Osteoblast (primary cell): Measurements from ENCODE around the gene LRBA. TPM values are rescaled to one million over a fixed set of nuclear protein-coding genes. Genes with fewer than 3 reads are reported as not detected.

Experiments
- DNase-seq: peaks from one replicate; pipeline ENCODE4 v3.0.0; 2011; ENCODE audit warnings: low spot score, mixed read lengths; ENCODE audit not compliant: insufficient read length; ENCODE audit errors: missing footprints
- H2AFZ ChIP-seq: 2 replicates; pipeline ENCODE4 v1.6.0; 2011; ENCODE audit warnings: mild to moderate bottlenecking, low read length
- H3K27ac ChIP-seq: 2 replicates; pipeline ENCODE4 v1.5.1; 2011; ENCODE audit warnings: mild to moderate bottlenecking, low read depth, low read length, moderate library complexity
- H3K27me3 ChIP-seq: 2 replicates; pipeline ENCODE4 v1.6.0; 2012; ENCODE audit warnings: mild to moderate bottlenecking, control low read depth, inconsistent platforms, low read length, moderate library complexity; ENCODE audit not compliant: insufficient read depth
- H3K36me3 ChIP-seq: 2 replicates; pipeline ENCODE4 v1.5.1; 2011; ENCODE audit warnings: mild to moderate bottlenecking, low read length, control low read depth, moderate library complexity; ENCODE audit not compliant: insufficient read depth
- H3K4me1 ChIP-seq: 2 replicates; pipeline ENCODE4 v1.5.1; 2011; ENCODE audit warnings: mild to moderate bottlenecking, low read length, control low read depth, moderate library complexity; ENCODE audit not compliant: insufficient read depth
- H3K4me2 ChIP-seq: 2 replicates; pipeline ENCODE4 v1.6.0; 2011; ENCODE audit warnings: mild to moderate bottlenecking, low read length; ENCODE audit not compliant: insufficient read depth
- H3K4me3 ChIP-seq: fragments of 200-600 bp; sonication (generic); 3 replicates; pipeline ENCODE4 v1.5.1; 2012; ENCODE audit warnings: mild to moderate bottlenecking, low read length, inconsistent platforms; ENCODE audit not compliant: insufficient read depth
- H3K79me2 ChIP-seq: 2 replicates; pipeline ENCODE4 v1.6.0; 2012; ENCODE audit warnings: mild to moderate bottlenecking, low read length, control low read depth, inconsistent platforms; ENCODE audit not compliant: insufficient read depth
- H3K9me3 ChIP-seq: 2 replicates; pipeline ENCODE4 v1.5.1; 2011; ENCODE audit warnings: low read depth, low read length, control low read depth
- H4K20me1 ChIP-seq: 2 replicates; pipeline ENCODE4 v1.6.0; 2012; ENCODE audit warnings: mild to moderate bottlenecking, low read length, control low read depth; ENCODE audit not compliant: insufficient read depth
- CTCF ChIP-seq: IDR thresholded peaks from 2 replicates; pipeline ENCODE4 v1.5.1; 2011; ENCODE audit warnings: mild to moderate bottlenecking, low read depth, low read length, moderate library complexity; ENCODE audit errors: extremely low read depth
- total RNA-seq: library from RNA; depleted of rRNA; stranded (reverse); fragments of >200 nt; gene quantifications from 2 replicates; pipeline ENCODE4 v1.2.3, GENCODE V29; 2012

Gene LRBA
- total RNA-seq, 1 donor: 67.3 TPM

- H3K4me3 ChIP-seq: no peak overlapping the region
- H3K27me3 ChIP-seq: no peaks in the 10 kb centered on the region
- no peak for DNase-seq
- H3K27ac ChIP-seq: no peak overlapping the region
- no peak overlapping the region for H3K4me2 ChIP-seq
- H3K79me2 ChIP-seq: no peaks in the 10 kb centered on the region
- TF ChIP-seq CTCF: no peak
- no peaks in the 10 kb centered on the region for H3K4me1 ChIP-seq
- H2AFZ ChIP-seq: no peak overlapping the region
- H4K20me1 ChIP-seq: no peaks in the 10 kb centered on the region
- H3K36me3 ChIP-seq: no peaks in the 10 kb centered on the region
- no peaks in the 10 kb centered on the region for H3K9me3 ChIP-seq
These were observed 188.8 kb downstream of the LRBA start for GRCh38 chr4:150826306-150826705.

GRCh38 chr4:150822407-150822806, 192.7 kb downstream of the LRBA start:
- H3K36me3 ChIP-seq: no peaks in the 10 kb centered on the region
- no peak overlapping the region for H3K27ac ChIP-seq
- no peak for TF ChIP-seq CTCF
- no peaks in the 10 kb centered on the region for H3K79me2 ChIP-seq
- peaks cover 3% of the 10 kb centered on the region for H3K4me1 ChIP-seq
- DNase-seq: no peak
- H3K4me2 ChIP-seq: no peak overlapping the region
- H2AFZ ChIP-seq: no peak overlapping the region
- no peaks in the 10 kb centered on the region for H3K9me3 ChIP-seq
- H4K20me1 ChIP-seq: no peaks in the 10 kb centered on the region
- no peaks in the 10 kb centered on the region for H3K27me3 ChIP-seq
- H3K4me3 ChIP-seq: no peak overlapping the region

- H3K36me3 ChIP-seq: no peaks in the 10 kb centered on the region
- no peaks in the 10 kb centered on the region for H4K20me1 ChIP-seq
- no peak for TF ChIP-seq CTCF
- H3K4me2 ChIP-seq: no peak overlapping the region
- H2AFZ ChIP-seq: no peak overlapping the region
- peaks cover 3% of the 10 kb centered on the region for H3K4me1 ChIP-seq
- no peaks in the 10 kb centered on the region for H3K79me2 ChIP-seq
- no peak for DNase-seq
- H3K27me3 ChIP-seq: no peaks in the 10 kb centered on the region
- H3K9me3 ChIP-seq: no peaks in the 10 kb centered on the region
- no peak overlapping the region for H3K27ac ChIP-seq
- no peak overlapping the region for H3K4me3 ChIP-seq
These were observed 193.4 kb downstream of the LRBA start for GRCh38 chr4:150821641-150822040.

- H3K79me2 ChIP-seq: no peaks in the 10 kb centered on the region
- H2AFZ ChIP-seq: no peak overlapping the region
- peaks cover 8% of the 10 kb centered on the region for H3K4me1 ChIP-seq
- H3K27ac ChIP-seq: no peak overlapping the region
- H4K20me1 ChIP-seq: no peaks in the 10 kb centered on the region
- H3K4me3 ChIP-seq: no peak overlapping the region
- H3K9me3 ChIP-seq: no peaks in the 10 kb centered on the region
- DNase-seq: no peak
- no peak overlapping the region for H3K4me2 ChIP-seq
- TF ChIP-seq CTCF: no peak
- H3K27me3 ChIP-seq: no peaks in the 10 kb centered on the region
- H3K36me3 ChIP-seq: no peaks in the 10 kb centered on the region
These were observed 194.7 kb downstream of the LRBA start for GRCh38 chr4:150820409-150820808.
